Measurements from ENCODE around the gene SOCS3.

- TF ChIP-seq EZH2phosphoT487 (IDR thresholded peaks at IDR 0.05; ENCODE audit: borderline replicate concordance), result no peak
- no peak for TF ChIP-seq CTCF (conservative IDR thresholded peaks at IDR 0.05; ENCODE audit: low read length)
Observed at GRCh38 chr17:78357177-78357586, 2.7 kb downstream of the SOCS3 start.

All from Loucy (cell line).